ENCODE measurements around the gene TAAR2. TPM values are rescaled to one million over a fixed set of nuclear protein-coding genes. Genes with fewer than 3 reads are reported as not detected.

The TAAR2 gene
- total RNA-seq, 1 donor from 2014 or later, result not detected

- no peak for TF ChIP-seq CTCF (conservative IDR thresholded peaks at IDR 0.05; ENCODE audit: low read depth, low read length)
- DNase-seq (ENCODE audit: low read depth), result no peak
- no peak overlapping the region for H3K4me3 ChIP-seq (ENCODE audit: low read depth, low read length)
These were observed 39.6 kb upstream of the TAAR2 start for GRCh38 chr6:132663661-132664060.

GRCh38 chr6:132661906-132662305 lies 37.8 kb upstream of the TAAR2 start:
- no peak overlapping the region for H3K4me3 ChIP-seq (ENCODE audit: low read depth, low read length)
- no peak for DNase-seq (ENCODE audit: low read depth)
- TF ChIP-seq CTCF (conservative IDR thresholded peaks at IDR 0.05; ENCODE audit: low read depth, low read length), result no peak

GRCh38 chr6:132659082-132659481 lies 35.0 kb upstream of the TAAR2 start, which contains the start of gene TAAR1:
TAAR1 (minus strand) TSS chr6:132659182; CDS start chr6:132646003, 13,179 bp downstream.
- no peak within 1 kb of the TSS for H3K4me3 ChIP-seq (ENCODE audit: low read depth, low read length)
- DNase-seq (ENCODE audit: low read depth), result no peak
- TF ChIP-seq CTCF (conservative IDR thresholded peaks at IDR 0.05; ENCODE audit: low read depth, low read length), result no peak

GRCh38 chr6:132651062-132651461 lies 27.0 kb upstream of the TAAR2 start:
- no peak overlapping the region for H3K4me3 ChIP-seq (ENCODE audit: low read depth, low read length)
- DNase-seq (ENCODE audit: low read depth), result no peak
- TF ChIP-seq CTCF (conservative IDR thresholded peaks at IDR 0.05; ENCODE audit: low read depth, low read length), result no peak

GRCh38 chr6:132650429-132650828 lies 26.4 kb upstream of the TAAR2 start:
- no peak for DNase-seq (ENCODE audit: low read depth)

GRCh38 chr6:132648828-132649227 lies 24.8 kb upstream of the TAAR2 start:
- TF ChIP-seq CTCF (conservative IDR thresholded peaks at IDR 0.05; ENCODE audit: low read depth, low read length), result no peak
- DNase-seq (ENCODE audit: low read depth), result no peak
- no peak overlapping the region for H3K4me3 ChIP-seq (ENCODE audit: low read depth, low read length)

More at GRCh38 chr6:132650429-132650828, 26.4 kb upstream of the TAAR2 start:
- H3K4me3 ChIP-seq (ENCODE audit: low read depth, low read length), result no peak overlapping the region
- TF ChIP-seq CTCF (conservative IDR thresholded peaks at IDR 0.05; ENCODE audit: low read depth, low read length), result no peak

GRCh38 chr6:132648356-132648755 lies 24.3 kb upstream of the TAAR2 start:
- no peak for DNase-seq (ENCODE audit: low read depth)
- no peak overlapping the region for H3K4me3 ChIP-seq (ENCODE audit: low read depth, low read length)
- no peak for TF ChIP-seq CTCF (conservative IDR thresholded peaks at IDR 0.05; ENCODE audit: low read depth, low read length)
